Panc1 (cell line): Measurements from ENCODE around the gene NEK5. TPM values are rescaled to one million over a fixed set of nuclear protein-coding genes. Genes with fewer than 3 reads are reported as not detected.

Experiments
- ATAC-seq: fragments of 200-7000 bp; cut with Tn5 transposase; 2 replicates; pipeline ENCODE4 v1.9.1; 2020; ENCODE audit warnings: mild to moderate bottlenecking, moderate library complexity
- BruUV-seq: library from RNA; stranded (reverse); fragments of 400-500 nt; replicated peaks from 2 replicates; lab custom pipeline; 2021; lab: Mats Ljungman, UMichigan
- CTCF ChIA-PET: fragments of 300-600 bp; sonication (Branson Sonifier 250); formaldehyde crosslinking; loops from one replicate; lab custom pipeline; 2022; ENCODE audit warnings: antibody characterized with exemption; lab: Charles Lee
- POLR2A ChIA-PET: fragments of 300-600 bp; sonication (Branson Sonifier 250); formaldehyde crosslinking; loops from one replicate; lab custom pipeline; 2022; ENCODE audit warnings: antibody characterized with exemption; lab: Charles Lee
- DNase-seq: peaks from one replicate; pipeline ENCODE4 v3.0.0-alpha.2; 2010; ENCODE audit warnings: low read depth, low spot score
- H3K27ac ChIP-seq: 2 replicates; pipeline ENCODE4 v1.5.1; 2011; ENCODE audit warnings: mild to moderate bottlenecking, low read length, inconsistent platforms
- H3K27me3 ChIP-seq: fragments of 200-500 bp; sonication (Bioruptor generic); 2 replicates; pipeline ENCODE4 v1.6.0; 2014; ENCODE audit warnings: low read length, inconsistent platforms; ENCODE audit not compliant: control insufficient read depth, insufficient read depth
- H3K36me3 ChIP-seq: fragments of 200-500 bp; sonication (Bioruptor generic); 2 replicates; pipeline ENCODE4 v1.5.1; 2014; ENCODE audit warnings: inconsistent platforms, mild to moderate bottlenecking, low read length, moderate library complexity; ENCODE audit not compliant: control insufficient read depth, insufficient read depth
- H3K4me1 ChIP-seq: 2 replicates; pipeline ENCODE4 v1.5.1; 2011; ENCODE audit warnings: inconsistent platforms, mild to moderate bottlenecking, low read length, moderate library complexity; ENCODE audit not compliant: control insufficient read depth, insufficient read depth
- H3K4me3 ChIP-seq, 2 experiments: 2 replicates each; pipeline ENCODE4 v1.5.1; 2011 to 2012; ENCODE audit warnings: low read depth in 2 of 2, low read length in 2 of 2, mild to moderate bottlenecking in 2 of 2, inconsistent platforms in 1 of 2, moderate library complexity in 1 of 2
- H3K9me3 ChIP-seq: fragments of 200-500 bp; sonication (Bioruptor generic); 2 replicates; pipeline ENCODE4 v1.5.1; 2014; ENCODE audit warnings: low read depth, mild to moderate bottlenecking, inconsistent platforms, low read length, moderate library complexity; ENCODE audit not compliant: control insufficient read depth, insufficient read depth
- POLR2AphosphoS5 ChIP-seq: IDR thresholded peaks from 2 replicates; pipeline ENCODE4 v1.6.1; 2012; ENCODE audit warnings: mild to moderate bottlenecking, low read depth, low read length, moderate library complexity
- SIN3A ChIP-seq: IDR thresholded peaks from 2 replicates; pipeline ENCODE4 v1.6.1; 2012; ENCODE audit warnings: low read depth, mild to moderate bottlenecking, low read length, moderate library complexity, borderline replicate concordance; ENCODE audit not compliant: insufficient read depth
- TCF7L2 ChIP-seq: IDR thresholded peaks from 2 replicates; pipeline ENCODE4 v1.6.1; 2011; ENCODE audit warnings: mild to moderate bottlenecking, low read depth, low read length, inconsistent platforms
- in situ Hi-C: cut with HindIII; loops from 2 replicates; pipeline ENCODE4 v1.10.0; 2016; ENCODE audit warnings: low sequenced_read_pairs, low pct_unique_long_range_greater_than_20kb
- intact Hi-C: fragments of 100-400 bp; cut with micrococcal nuclease; formaldehyde crosslinking; loops from one replicate; pipeline ENCODE4 v1.10.0; 2022; ENCODE audit not compliant: unreplicated experiment
- total RNA-seq: library from RNA; stranded (reverse); gene quantifications from one replicate; pipeline ENCODE4 v1.2.1, GENCODE V29; 2021; ENCODE audit not compliant: unreplicated experiment
- TF ChIP-seq, protein P1 (sequence below): fragments of 450-650 bp; IDR thresholded peaks from 2 replicates; pipeline ENCODE4 v1.5.1; 2017; ENCODE audit warnings: mild to moderate bottlenecking
- TF ChIP-seq, protein P2 (sequence below), 2 experiments: IDR thresholded peaks; 2 replicates each; pipeline ENCODE4 v1.6.1; 2011 to 2012; ENCODE audit warnings: low read depth in 2 of 2, control low read depth in 1 of 2, low read length in 1 of 2, mild to moderate bottlenecking in 1 of 2, moderate library complexity in 1 of 2; ENCODE audit not compliant: insufficient read depth in 1 of 2

The NEK5 gene
- total RNA-seq, 1 experiment from 2014 or later, result 0.08 TPM

DNA sequence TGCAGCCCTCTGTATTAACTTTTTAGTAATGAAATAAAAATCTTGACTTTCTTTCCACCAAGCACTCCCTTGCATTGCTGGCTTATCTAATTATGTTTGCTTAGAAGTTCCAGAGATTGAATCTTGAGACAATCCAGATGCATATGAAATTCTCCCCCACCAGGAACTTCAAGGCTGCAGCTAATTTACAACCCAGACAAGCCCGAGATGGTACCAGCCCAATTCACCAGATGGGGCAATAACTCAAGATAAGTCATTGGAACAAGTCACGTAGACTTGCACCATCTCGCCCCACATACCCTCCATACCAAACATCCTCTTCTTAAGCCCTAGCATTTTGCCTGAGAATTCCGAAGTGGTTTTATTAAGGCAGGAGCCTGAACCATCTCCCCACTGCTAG lies 75.4 kb downstream of the NEK5 start:
- in situ Hi-C loops, result no loop called here
- POLR2A ChIA-PET, result no interaction called here
- DNase-seq (no peak), ATAC-seq (no peak)
- Histone ChIP-seq H3K36me3 (no peaks in the 10 kb centered on the region), H3K4me1 (no peaks in the 10 kb centered on the region), H3K9me3 (no peaks in the 10 kb centered on the region), H3K27ac (no peak overlapping the region), H3K4me3 (no peak overlapping the region), H3K27me3 (no peaks in the 10 kb centered on the region)
- intact Hi-C loops, result no loop called here
- BruUV-seq, result no TSS peak
- TF ChIP-seq, protein P1, sequence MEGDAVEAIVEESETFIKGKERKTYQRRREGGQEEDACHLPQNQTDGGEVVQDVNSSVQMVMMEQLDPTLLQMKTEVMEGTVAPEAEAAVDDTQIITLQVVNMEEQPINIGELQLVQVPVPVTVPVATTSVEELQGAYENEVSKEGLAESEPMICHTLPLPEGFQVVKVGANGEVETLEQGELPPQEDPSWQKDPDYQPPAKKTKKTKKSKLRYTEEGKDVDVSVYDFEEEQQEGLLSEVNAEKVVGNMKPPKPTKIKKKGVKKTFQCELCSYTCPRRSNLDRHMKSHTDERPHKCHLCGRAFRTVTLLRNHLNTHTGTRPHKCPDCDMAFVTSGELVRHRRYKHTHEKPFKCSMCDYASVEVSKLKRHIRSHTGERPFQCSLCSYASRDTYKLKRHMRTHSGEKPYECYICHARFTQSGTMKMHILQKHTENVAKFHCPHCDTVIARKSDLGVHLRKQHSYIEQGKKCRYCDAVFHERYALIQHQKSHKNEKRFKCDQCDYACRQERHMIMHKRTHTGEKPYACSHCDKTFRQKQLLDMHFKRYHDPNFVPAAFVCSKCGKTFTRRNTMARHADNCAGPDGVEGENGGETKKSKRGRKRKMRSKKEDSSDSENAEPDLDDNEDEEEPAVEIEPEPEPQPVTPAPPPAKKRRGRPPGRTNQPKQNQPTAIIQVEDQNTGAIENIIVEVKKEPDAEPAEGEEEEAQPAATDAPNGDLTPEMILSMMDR, result no peak
- TF ChIP-seq SIN3A, result no peak
- CTCF ChIA-PET, result no interaction called here

DNA sequence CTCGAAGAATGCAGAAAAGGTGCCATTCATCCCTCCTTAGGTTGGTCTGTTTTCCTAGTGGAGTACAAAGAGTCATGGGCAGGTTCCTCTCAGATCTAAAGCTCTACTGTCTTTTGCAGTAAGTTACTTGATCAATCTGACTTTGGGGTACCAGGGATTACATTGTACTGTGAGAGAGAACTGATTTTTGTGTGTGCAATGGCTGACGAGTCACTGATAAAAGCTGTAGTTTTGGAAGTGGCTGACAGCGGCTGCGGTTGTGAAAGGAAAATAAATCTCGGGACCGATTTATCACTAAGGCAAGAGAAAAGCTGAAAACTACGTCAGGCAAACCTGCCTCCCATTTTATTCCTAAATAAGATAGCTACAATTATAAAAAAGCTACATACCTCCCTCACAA lies 77.5 kb downstream of the NEK5 start:
- H3K27ac ChIP-seq, result no peak overlapping the region
- ChIA-PET CTCF (interaction anchor here (0.6 kb wide), 1 partner anchor 8 kb away, joined by 5 read pairs; no protein-coding TSS in a partner anchor), POLR2A (no interaction called here)
- no peaks in the 10 kb centered on the region for H3K9me3 ChIP-seq
- intact Hi-C loops (no loop called here), in situ Hi-C loops (no loop called here)
- no TSS peak for BruUV-seq
- H3K27me3 ChIP-seq, result no peaks in the 10 kb centered on the region
- no peak for DNase-seq
- no peak overlapping the region for H3K4me3 ChIP-seq
- ATAC-seq, result no peak
- no peaks in the 10 kb centered on the region for H3K4me1 ChIP-seq
- no peak for TF ChIP-seq SIN3A
- H3K36me3 ChIP-seq, result no peaks in the 10 kb centered on the region

DNA sequence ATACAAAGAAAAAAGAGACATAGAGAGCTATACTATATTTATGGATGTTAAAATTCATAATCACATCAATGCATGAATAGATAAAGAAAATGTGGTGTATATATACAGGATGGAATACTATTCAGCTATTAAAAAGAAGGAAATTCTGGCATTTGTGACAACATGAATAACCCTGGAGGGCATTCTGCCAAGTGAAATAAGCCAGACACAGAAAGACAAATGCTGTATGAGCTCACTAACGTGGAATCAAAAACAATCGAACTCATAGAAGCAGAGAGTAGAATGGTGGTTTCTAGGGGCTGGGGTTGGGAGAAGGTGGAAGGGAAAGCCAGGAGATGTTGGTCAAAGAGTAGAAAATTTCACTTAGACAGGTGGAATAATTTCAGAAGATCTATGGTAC lies 80.4 kb downstream of the NEK5 start:
- BruUV-seq, result no TSS peak
- in situ Hi-C loops, result no loop called here
- ATAC-seq (no peak), DNase-seq (no peak)
- no peaks in the 10 kb centered on the region for H3K36me3 ChIP-seq
- no peaks in the 10 kb centered on the region for H3K4me1 ChIP-seq
- ChIA-PET CTCF (no interaction called here), POLR2A (no interaction called here)
- H3K9me3 ChIP-seq, result no peaks in the 10 kb centered on the region
- no peaks in the 10 kb centered on the region for H3K27me3 ChIP-seq
- H3K27ac ChIP-seq, result no peak overlapping the region
- TF ChIP-seq SIN3A, result no peak
- no peak for TF ChIP-seq POLR2AphosphoS5
- TF ChIP-seq, protein P2, sequence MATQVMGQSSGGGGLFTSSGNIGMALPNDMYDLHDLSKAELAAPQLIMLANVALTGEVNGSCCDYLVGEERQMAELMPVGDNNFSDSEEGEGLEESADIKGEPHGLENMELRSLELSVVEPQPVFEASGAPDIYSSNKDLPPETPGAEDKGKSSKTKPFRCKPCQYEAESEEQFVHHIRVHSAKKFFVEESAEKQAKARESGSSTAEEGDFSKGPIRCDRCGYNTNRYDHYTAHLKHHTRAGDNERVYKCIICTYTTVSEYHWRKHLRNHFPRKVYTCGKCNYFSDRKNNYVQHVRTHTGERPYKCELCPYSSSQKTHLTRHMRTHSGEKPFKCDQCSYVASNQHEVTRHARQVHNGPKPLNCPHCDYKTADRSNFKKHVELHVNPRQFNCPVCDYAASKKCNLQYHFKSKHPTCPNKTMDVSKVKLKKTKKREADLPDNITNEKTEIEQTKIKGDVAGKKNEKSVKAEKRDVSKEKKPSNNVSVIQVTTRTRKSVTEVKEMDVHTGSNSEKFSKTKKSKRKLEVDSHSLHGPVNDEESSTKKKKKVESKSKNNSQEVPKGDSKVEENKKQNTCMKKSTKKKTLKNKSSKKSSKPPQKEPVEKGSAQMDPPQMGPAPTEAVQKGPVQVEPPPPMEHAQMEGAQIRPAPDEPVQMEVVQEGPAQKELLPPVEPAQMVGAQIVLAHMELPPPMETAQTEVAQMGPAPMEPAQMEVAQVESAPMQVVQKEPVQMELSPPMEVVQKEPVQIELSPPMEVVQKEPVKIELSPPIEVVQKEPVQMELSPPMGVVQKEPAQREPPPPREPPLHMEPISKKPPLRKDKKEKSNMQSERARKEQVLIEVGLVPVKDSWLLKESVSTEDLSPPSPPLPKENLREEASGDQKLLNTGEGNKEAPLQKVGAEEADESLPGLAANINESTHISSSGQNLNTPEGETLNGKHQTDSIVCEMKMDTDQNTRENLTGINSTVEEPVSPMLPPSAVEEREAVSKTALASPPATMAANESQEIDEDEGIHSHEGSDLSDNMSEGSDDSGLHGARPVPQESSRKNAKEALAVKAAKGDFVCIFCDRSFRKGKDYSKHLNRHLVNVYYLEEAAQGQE (IDR thresholded peaks at IDR 0.05; ENCODE audit: insufficient read depth in 1 of 2, low read depth in 2 of 2, low read length in 1 of 2), result no peak
- TF ChIP-seq, protein P1, result no peak
- TF ChIP-seq TCF7L2, result no peak
- H3K4me3 ChIP-seq, result no peak overlapping the region
- intact Hi-C loops, result no loop called here
